Colon (tissue), 2 donors: Measurements from ENCODE around the gene WDFY4.
"Not testable (repeated sequence)": the region's sequence is repeated elsewhere in the genome, so short reads cannot be mapped to it uniquely, and the experiment has no call there.

Source experiments
- FAIRE-seq: peaks from 2 replicates; lab custom pipeline; 2012; peaks lifted over from hg19 to GRCh38; lab: Jason Lieb, UNC
- donor health status: control.
- donor health status: control.

The WDFY4 gene, protein sequence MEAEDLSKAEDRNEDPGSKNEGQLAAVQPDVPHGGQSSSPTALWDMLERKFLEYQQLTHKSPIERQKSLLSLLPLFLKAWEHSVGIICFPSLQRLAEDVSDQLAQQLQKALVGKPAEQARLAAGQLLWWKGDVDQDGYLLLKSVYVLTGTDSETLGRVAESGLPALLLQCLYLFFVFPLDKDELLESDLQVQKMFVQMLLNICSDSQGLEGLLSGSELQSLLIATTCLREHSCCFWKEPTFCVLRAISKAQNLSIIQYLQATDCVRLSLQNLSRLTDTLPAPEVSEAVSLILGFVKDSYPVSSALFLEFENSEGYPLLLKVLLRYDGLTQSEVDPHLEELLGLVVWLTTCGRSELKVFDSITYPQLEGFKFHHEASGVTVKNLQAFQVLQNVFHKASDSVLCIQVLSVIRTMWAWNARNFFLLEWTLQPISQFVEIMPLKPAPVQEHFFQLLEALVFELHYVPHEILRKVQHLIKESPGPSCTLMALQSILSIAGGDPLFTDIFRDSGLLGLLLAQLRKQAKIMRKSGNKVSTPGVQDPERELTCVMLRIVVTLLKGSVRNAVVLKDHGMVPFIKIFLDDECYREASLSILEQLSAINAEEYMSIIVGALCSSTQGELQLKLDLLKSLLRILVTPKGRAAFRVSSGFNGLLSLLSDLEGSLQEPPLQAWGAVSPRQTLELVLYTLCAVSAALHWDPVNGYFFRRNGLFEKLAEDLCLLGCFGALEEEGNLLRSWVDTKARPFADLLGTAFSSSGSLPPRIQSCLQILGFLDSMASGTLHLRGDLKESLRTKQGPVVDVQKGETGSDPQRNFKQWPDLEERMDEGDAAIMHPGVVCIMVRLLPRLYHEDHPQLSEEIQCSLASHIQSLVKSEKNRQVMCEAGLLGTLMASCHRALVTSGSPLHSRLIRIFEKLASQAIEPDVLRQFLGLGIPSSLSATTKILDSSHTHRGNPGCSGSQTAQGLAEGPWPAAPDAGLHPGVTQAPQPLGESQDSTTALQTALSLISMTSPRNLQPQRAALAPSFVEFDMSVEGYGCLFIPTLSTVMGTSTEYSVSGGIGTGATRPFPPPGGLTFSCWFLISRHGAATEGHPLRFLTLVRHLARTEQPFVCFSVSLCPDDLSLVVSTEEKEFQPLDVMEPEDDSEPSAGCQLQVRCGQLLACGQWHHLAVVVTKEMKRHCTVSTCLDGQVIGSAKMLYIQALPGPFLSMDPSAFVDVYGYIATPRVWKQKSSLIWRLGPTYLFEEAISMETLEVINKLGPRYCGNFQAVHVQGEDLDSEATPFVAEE (N-terminal part only)

DNA sequence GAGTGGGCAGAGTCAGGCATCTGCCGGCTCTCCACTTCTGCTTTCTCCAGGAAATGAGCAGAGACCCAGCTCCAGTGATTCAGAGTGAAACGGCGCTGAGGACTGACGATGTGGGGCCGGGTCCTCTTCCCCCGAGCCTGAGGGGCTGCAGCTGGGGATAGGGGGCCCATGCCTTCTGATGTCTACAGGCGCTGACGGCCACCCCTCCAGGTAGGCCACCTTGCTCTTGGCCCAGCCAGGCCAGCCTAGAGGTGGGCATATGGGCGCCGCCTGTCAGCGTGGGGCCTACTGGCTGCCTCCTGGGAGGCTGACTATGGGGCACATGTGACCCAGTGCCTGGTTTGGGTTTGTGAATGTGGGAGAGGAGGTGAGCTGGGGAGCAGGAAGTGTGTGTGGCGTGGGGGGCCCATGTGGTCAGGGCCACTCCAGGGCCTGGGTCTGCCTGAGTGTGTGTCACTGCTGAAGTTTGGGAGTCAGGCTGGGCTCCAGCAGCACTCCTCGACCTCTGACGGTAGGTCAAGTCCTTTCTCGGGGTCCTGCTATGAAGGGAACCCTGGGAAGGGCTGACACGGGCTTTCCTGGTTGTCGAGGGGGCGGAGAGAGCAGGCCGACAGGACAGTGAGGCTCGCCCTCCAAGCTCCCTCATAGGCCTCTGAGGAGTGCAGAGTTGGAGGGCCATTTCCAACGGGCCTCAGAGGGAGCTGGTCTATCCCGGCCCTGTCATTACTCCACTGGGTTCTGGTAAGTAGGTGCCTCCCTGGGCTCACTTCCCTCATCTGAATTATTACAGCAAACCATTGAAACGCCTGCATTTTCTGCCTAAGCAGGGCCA is at the start of gene WDFY4:
TSS of gene WDFY4 (plus strand) at position 82 of the 832 bp plus-strand sequence. CDS start 24,860 bp downstream, outside the sequence.
- FAIRE-seq, result no peak

DNA sequence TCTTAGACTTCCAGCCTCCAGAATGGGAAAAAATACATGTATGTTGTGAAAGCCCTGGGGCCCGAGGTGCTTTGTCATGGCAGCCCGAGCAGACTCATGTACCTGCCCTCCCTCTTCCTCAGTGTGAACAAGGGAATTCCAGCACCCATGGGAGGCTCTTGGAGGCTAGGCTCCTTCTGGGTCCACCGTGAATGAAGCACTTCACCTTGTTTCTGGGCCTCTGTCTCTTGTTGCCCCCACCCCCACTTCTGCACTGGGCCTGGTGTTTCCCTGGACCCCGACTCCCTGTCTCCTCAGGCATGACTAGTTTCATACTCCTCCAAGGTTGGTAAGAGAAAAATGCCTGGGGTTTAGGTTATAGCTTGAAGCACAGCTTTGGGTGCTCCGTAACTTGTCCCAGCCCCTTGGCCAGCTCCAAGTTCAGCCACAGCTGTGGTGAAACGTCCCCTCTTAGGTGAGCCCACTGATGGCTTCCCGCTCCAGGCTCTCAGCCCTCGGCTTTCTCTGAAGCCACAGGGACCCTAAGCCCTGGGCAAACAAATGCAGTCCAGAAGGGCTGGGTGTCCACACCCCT is 49.6 kb upstream of the WDFY4 start:
- no peak for FAIRE-seq

DNA sequence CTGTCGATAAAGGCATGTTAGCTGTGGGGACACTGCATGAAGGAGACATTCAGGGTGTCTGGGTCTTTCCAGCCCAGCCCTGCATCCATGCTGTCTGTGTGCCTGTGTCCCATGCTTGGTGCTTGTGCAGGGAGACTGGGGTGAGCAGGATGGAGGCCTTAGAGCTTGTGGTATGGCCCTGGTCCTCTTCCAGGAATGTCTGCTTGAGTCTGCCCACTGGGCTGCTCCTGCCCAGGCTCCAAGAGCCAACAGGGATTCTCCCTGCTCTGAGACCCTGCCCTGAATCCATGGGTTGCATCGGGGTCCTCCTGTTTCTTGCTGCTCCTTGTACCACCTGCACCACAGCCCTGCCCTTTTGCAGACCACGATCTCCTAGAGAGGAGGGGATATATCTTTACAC is 48.4 kb upstream of the WDFY4 start:
- no peak for FAIRE-seq

DNA sequence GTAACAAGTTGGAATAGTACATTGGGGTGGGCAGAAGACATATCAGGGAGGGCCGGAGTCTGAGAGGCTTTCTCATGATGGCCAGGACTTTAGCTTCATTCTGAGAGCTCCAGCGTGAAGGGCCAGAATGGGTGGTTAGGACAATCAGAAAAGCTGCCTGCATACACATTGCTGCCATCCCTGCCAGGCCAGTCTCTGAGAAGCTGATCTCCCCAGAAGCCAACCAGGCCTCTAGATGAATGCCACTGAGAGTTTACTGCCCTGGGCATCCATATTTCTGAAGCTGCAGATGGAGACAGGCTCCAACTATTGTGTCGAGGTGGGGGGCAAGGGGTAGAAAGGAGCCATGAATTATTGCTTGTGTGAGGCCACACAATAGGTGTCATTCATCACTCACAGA is 47.8 kb upstream of the WDFY4 start:
- no peak for FAIRE-seq

DNA sequence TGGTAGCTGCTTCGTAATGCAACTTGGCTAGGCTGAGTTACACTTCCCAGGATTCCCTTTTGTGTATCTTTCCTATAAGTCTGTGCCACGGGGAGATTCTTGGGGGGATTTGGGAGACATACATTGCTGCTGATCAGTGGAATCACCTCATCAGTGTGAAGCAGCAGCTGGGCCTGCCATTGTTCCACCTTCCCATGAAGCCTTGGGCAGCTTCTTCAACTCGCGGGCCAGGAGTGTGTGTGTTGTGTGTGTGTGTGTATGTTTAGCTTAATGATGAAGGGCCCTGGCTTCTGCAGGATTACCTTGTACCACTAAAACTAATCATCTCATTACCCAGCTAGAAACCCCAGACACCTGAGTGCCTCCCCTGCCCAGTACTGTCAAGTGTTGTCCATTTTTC is 46.5 kb upstream of the WDFY4 start:
- no peak for FAIRE-seq

DNA sequence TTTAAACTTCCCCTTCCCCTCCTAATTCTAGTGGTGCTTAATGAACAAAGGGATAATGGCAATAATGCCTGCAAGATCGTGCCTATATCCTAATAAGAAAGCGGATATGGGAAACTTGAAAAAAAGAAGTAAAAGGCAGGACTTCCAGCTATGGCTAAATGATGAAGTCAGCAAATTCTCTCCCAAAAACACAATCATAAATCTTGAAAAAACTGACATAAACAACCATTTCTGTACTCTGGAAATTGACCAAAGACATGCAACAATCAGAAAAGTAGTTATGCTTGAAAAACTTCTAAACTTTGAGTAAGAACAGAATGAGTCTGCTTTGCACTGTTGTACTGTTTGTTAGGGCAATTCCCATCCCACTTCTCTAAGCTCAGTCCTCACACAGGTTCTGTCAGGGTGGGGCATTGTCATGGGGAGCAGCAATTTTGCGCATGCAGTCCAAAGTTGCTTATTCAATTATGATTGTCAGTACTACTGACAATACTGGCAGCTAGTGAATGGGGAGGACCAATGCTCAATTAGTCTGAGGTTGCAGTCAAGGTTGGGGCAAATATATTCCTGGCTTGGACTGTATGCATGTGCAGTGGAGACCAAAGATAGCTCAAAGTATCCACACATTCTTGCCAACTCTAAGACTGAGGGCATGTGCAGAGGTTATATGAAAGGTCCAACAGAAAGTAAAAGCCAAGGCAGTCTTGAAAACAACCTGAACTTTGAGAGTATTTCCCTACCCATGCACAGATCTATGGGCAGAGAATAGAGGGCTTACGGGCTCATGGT is 45.7 kb upstream of the WDFY4 start:
- no peak for FAIRE-seq

DNA sequence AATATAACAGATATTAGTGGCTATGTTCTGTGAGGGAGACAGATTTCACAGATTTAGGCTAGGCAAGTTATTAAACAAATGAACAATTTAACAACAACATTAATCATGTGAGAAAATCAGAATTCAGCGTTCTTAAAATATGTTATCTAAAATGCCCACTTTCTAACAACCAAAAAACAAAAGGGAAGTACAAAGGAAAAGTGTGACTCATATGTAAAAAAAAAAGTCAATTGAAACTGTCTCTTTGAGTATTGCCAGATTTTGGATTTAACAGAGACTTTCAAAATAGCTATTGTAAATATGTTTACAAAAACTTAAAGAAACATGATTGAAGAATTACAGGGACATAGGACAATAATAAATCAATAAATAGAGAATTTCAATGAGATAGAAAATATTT is 45.0 kb upstream of the WDFY4 start:
- no peak for FAIRE-seq

DNA sequence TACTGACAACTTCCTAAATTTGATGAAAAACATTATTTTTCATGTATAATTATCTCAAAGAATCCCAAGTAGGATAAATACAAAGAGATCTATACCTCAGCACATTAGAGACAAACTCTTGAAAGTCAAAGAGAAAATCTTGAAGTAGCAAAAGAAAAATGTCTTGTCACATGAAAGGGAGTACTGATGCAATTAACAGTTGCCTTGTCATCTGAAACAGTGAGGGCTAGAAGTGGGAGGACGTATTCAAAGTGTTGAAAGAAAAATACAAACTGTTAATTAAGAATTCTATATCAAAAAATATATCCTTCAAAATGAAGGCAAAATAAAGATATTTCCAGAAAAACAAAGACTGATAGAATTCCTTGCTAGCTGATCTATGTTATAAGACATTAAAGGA is 44.3 kb upstream of the WDFY4 start:
- no peak for FAIRE-seq

DNA sequence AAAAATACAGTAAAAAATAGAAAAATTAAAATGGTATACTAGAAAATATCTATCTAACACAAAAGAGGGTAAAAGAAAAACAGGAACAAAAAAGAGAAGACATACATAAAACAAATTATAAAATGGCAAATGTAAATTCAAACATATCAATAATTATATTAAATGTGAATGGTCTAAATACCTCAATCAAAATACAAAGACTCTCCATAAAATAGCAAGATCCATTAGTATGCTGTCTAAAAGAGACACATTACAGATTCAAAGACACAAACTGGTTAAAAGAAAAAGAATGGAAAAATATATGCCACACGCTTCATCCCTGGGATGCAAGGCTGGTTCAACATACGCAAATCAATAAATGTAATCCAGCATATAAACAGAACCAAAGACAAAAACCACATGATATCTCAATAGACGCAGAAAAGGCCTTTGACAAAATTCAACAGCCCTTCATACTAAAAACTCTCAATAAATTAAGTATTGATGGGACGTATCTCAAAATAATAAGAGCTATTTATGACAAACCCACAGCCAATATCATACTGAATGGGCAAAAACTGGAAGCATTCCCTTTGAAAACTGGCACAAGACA is 43.5 kb upstream of the WDFY4 start:
- not testable (repeated sequence) for FAIRE-seq

DNA sequence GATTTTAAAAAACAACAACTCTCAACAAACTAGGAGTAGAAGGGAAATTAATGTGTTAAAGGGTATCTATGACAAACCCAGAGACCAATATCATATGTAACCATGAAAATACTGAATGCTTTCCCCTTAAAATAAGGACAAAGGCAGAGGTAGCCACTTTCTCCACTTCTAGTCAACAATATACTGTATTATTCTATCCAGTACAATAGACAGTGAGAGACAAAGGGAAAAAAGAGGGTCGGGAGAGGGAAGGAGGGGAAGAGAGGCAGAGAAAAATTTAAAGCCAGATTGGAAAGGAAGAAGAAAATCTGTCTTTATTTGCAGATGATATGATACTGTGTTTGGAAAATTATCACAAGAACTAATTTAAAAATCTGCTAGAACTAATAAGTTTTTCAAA is 39.1 kb upstream of the WDFY4 start:
- FAIRE-seq, result no peak

DNA sequence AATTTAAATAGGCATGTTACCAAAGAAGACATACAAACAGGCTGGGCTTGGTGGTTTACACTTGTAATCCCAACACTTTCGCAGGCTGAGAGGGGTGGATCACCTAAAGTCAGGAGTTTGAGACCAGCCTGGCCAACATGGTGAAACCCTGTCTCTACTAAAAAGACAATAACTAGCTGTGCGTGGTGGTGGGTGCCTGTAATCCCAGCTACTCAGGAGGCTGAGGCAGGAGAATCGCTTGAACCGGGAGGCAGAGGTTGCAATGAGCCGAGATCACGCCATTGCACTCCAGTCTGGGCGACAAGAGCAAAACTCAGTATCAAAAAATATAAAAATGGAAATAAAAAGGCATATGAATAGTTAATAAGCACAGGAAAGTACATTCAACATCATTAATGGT is 37.6 kb upstream of the WDFY4 start:
- not testable (repeated sequence) for FAIRE-seq

DNA sequence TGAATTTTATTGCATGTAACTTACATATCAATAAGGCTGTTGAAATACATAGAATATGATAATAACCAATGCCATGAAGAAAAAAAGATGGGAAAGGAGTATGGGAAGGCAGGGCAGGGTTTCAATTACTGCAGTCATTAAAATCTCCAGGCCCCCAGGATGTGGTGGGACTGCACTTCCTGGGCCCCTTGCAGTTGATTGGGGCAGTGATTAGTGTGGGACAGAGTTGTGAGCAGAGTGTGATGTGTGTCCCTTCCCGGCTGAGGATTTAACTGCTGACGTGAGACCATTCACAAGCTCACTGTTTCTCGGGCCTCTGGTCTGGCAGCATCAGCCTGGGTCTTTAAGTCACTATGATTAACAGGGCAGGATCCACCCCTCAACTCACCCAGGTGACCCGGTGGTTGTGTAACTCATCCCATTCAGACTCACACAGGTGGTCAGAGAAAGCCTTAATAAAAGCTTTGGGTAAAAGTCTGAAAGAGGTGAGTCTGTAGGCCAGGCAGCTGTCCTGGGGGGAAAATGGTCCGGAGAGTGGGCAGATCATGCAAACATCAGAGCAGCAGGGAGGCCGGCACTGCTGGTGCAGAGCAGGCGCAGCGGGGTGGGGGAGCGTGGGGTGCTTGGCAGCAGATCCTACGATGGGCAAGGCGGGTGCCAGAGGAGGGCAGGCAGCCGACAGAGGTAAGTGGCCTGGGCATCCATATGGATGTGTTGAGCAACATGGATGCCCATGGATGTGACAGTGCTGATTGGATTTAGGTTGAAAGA is 36.3 kb upstream of the WDFY4 start:
- no peak for FAIRE-seq

DNA sequence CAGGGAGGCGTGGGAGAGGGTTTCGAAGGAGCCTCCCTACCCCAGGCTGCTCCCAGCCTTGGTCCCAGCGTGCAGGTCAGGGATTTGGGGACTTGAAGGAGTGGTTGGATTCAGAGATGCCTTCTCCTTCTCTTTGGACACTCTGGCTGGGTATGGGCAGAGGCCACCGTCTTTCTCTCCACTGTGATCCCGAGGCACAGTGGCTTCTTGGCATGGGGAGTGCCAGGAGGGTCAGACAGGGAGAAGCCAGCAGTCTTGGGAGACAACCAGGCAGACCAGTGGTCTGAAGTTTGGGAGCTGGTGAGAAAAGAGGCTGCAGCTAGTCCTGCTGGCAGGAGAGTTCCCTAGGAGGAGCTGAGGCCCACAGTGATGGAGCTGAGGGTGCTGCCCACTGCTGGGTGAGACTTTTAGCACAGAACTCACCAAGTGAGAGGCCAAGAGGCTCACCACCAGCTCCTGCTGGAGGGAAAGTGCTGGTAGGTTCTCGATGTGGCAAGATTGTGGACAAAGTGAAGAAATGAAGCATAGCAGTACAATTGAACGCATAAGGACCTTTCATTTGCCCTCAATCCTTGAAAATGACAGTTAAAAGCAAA is 35.2 kb upstream of the WDFY4 start:
- FAIRE-seq, result no peak

DNA sequence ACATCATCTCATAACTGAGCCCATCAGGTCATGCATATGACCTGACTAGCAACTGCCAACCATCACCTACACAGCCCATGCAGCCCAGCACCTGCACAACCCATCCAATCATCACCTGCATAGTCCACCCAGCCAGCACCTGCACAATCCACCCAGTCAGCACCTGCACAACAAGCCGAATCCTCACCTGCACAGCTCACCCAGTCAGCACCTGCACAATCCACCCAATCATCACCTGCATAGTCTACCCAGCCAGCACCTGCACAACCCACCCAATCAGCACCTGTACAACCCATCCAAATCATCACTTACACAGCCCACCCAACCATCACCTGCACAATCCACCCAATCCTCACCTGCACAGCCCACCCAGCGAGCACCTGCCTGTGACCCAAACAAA is 33.4 kb upstream of the WDFY4 start:
- no peak for FAIRE-seq

DNA sequence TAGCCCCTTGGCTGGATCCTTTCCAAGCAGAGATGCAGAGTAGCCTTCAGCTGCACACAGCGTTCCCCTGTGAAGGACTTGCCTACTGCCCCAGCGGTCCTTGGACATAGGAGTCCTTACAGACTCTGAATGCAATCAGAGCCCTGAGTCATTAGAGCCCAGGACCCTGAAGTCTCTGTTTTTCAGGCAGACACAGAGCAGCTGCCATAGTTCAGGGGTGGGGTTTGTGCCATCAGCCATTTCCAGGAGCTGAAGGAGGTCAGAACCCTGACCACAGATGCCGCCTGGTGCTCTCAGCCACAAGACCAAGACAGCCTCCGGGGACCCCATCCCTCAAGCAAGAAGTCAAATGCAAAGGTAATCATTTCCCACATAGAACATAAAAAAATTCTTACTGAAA is 32.8 kb upstream of the WDFY4 start:
- FAIRE-seq, result no peak

DNA sequence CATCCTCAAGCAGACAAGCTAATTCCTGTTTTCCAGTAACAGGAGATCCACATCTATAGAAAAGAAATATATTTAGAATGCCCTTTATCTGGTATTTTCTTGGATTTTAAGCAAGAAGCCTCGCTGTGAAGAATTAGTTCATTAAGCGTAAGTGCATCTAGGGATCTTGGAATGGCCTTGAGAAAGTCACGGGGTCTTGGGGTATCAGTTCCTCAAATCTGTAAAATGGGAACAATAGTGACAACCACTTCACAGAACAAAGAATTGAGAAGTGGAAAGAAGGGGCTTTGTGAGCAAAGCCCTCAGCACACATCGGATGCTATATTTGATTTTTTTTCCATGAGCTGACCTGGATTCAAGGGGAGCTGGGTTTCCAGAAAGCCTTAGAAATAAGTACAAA is 32.3 kb upstream of the WDFY4 start:
- no peak for FAIRE-seq

DNA sequence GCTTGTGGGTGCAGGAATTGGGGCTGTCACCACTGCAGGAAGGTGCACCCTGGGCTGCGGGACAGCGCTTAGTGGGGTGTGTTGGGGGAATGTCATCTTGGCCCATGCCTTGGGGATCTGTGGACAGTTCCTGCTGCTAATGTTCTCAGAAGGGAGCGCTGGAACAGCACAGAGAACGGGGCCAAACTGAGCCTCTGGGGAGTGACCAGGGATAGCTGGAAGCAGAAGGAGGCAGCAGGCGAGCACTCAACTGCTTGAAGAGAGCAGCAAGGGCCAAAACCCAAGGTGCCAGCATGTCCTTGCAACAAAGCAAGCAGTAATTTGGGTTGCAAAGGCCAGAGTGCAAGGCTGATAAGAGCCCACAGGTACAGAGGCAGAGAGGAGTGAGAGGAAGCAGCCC is 31.3 kb upstream of the WDFY4 start:
- no peak for FAIRE-seq

DNA sequence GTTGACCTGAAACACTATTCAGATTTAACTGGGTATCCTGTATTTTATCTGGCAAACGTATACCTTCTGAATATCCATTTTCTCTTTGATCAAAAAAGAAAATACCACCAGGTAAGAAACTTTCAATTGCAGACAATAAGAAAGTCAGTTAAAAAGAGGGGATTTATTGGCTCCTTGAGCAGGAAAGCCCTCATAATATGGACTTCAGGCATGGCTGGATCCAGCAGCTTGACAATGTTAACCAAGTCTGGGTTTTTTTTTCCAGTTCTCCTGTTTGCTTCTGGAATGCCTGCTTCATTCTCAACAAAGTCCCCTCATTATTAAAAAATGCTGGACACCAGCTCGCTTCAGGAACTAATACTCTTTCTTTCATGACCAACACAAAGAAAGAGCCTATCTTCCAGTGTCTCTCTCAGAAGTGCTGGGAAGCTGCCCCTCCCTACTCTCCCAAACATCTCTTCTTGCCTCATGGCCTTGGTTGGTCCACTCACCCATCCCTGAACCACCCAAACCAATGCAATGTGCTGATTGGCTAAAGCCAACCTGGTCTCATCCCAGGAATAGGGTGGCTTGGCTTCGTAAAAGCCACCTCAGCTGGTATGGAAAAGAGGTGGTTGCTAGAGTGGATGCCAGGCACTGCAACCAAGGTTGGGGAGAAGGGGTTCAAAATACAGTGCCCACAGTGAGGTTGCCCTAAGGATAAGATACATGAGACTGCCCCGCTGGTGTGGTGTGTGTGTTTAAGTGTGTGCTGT is 30.6 kb upstream of the WDFY4 start:
- no peak for FAIRE-seq
